Stimulated activated naive CD4-positive, alpha-beta T cell (primary cell): ENCODE data around the gene CPED1.
"Not testable (repeated sequence)": the region's sequence is repeated elsewhere in the genome, so short reads cannot be mapped to it uniquely, and the experiment has no call there.

ENCODE experiments used
- DNase-seq, 6 experiments: peaks; one replicate each; lab custom pipeline; 2025; lab: John Stamatoyannopoulos, UW

CPED1 gene

GRCh38 chr7:121017586-121017985 is 29.1 kb downstream of the CPED1 start:
- no peak for DNase-seq

GRCh38 chr7:121019018-121019417 is 30.5 kb downstream of the CPED1 start:
- DNase-seq = no peak

GRCh38 chr7:121020249-121020988 is 31.9 kb downstream of the CPED1 start:
- no peak for DNase-seq

GRCh38 chr7:121020989-121021969 is 32.8 kb downstream of the CPED1 start:
- DNase-seq = no peak

- DNase-seq = no peak
Observed at GRCh38 chr7:121023194-121023593, 34.7 kb downstream of the CPED1 start.

GRCh38 chr7:121023683-121024511 is 35.4 kb downstream of the CPED1 start:
- DNase-seq = no peak

GRCh38 chr7:121024611-121025010 is 36.1 kb downstream of the CPED1 start:
- DNase-seq = no peak

GRCh38 chr7:121026159-121026558 is 37.6 kb downstream of the CPED1 start:
- no peak for DNase-seq

GRCh38 chr7:121026577-121027111 is 38.1 kb downstream of the CPED1 start:
- DNase-seq = no peak

GRCh38 chr7:121027761-121028669 is 39.5 kb downstream of the CPED1 start:
- DNase-seq = no peak

GRCh38 chr7:121029302-121029701 is 40.8 kb downstream of the CPED1 start:
- no peak for DNase-seq

GRCh38 chr7:121030308-121030707 is 41.8 kb downstream of the CPED1 start:
- no peak for DNase-seq

- no peak for DNase-seq
Observed at GRCh38 chr7:121032645-121033460, 44.3 kb downstream of the CPED1 start.

GRCh38 chr7:121034929-121035328 is 46.4 kb downstream of the CPED1 start:
- no peak for DNase-seq

- not testable (repeated sequence) for DNase-seq
Observed at GRCh38 chr7:121036776-121037175, 48.3 kb downstream of the CPED1 start.

GRCh38 chr7:121037329-121037728 is 48.8 kb downstream of the CPED1 start:
- DNase-seq = not testable (repeated sequence)

- no peak for DNase-seq
Observed at GRCh38 chr7:121037957-121038716, 49.6 kb downstream of the CPED1 start.

- DNase-seq = no peak
Observed at GRCh38 chr7:121038717-121039509, 50.4 kb downstream of the CPED1 start.
